HEK293 (cell line): ENCODE results near the gene ZER1.

Source experiments
- GLIS2 ChIP-seq: fragments of 450-650 bp; formaldehyde crosslinking; IDR thresholded peaks from 2 replicates; pipeline ENCODE4 v1.5.1; 2016; ENCODE audit warnings: missing biosample characterization, missing genetic modification characterization
- HIC1 ChIP-seq: fragments of 450-650 bp; formaldehyde crosslinking; IDR thresholded peaks from 2 replicates; pipeline ENCODE4 v1.5.1; 2016; ENCODE audit warnings: missing biosample characterization, missing genetic modification characterization
- KLF1 ChIP-seq: fragments of 450-650 bp; formaldehyde crosslinking; IDR thresholded peaks from 2 replicates; pipeline ENCODE4 v1.5.1; 2016; ENCODE audit warnings: missing biosample characterization, missing genetic modification characterization
- KLF7 ChIP-seq: fragments of 450-650 bp; formaldehyde crosslinking; IDR thresholded peaks from 2 replicates; pipeline ENCODE4 v1.5.1; 2016; ENCODE audit warnings: missing biosample characterization, missing genetic modification characterization, borderline replicate concordance
- KLF9 ChIP-seq: fragments of 450-650 bp; formaldehyde crosslinking; IDR thresholded peaks from 2 replicates; pipeline ENCODE4 v1.5.1; 2016; ENCODE audit warnings: missing biosample characterization, missing genetic modification characterization, low read depth
- PRDM10 ChIP-seq: fragments of 450-650 bp; formaldehyde crosslinking; IDR thresholded peaks from 2 replicates; pipeline ENCODE4 v1.5.1; 2016; ENCODE audit warnings: missing biosample characterization, missing genetic modification characterization
- SCRT2 ChIP-seq: fragments of 450-650 bp; formaldehyde crosslinking; IDR thresholded peaks from 2 replicates; pipeline ENCODE4 v1.5.1; 2016; ENCODE audit warnings: missing biosample characterization, missing genetic modification characterization
- SP2 ChIP-seq: fragments of 450-650 bp; formaldehyde crosslinking; IDR thresholded peaks from 2 replicates; pipeline ENCODE4 v1.5.1; 2016; ENCODE audit warnings: missing biosample characterization, missing genetic modification characterization
- SP3 ChIP-seq: fragments of 450-650 bp; formaldehyde crosslinking; IDR thresholded peaks from 2 replicates; pipeline ENCODE4 v1.5.1; 2016; ENCODE audit warnings: missing biosample characterization, missing genetic modification characterization
- ZEB2 ChIP-seq: fragments of 450-650 bp; formaldehyde crosslinking; IDR thresholded peaks from 2 replicates; pipeline ENCODE4 v1.5.1; 2016; ENCODE audit warnings: missing biosample characterization, missing genetic modification characterization
- ZFP37 ChIP-seq: fragments of 450-650 bp; formaldehyde crosslinking; IDR thresholded peaks from 2 replicates; pipeline ENCODE4 v1.5.1; 2016; ENCODE audit warnings: missing biosample characterization, missing genetic modification characterization
- ZIC2 ChIP-seq: fragments of 450-650 bp; formaldehyde crosslinking; IDR thresholded peaks from 2 replicates; pipeline ENCODE4 v1.5.1; 2016; ENCODE audit warnings: missing biosample characterization, missing genetic modification characterization
- ZNF112 ChIP-seq: fragments of 450-650 bp; formaldehyde crosslinking; IDR thresholded peaks from 2 replicates; pipeline ENCODE4 v1.5.0; 2017; ENCODE audit warnings: missing biosample characterization, missing genetic modification characterization
- ZNF140 ChIP-seq: fragments of 450-650 bp; formaldehyde crosslinking; IDR thresholded peaks from 2 replicates; pipeline ENCODE4 v1.5.1; 2016; ENCODE audit warnings: missing biosample characterization, missing genetic modification characterization
- ZNF146 ChIP-seq: fragments of 450-650 bp; formaldehyde crosslinking; IDR thresholded peaks from 2 replicates; pipeline ENCODE4 v1.5.1; 2016; ENCODE audit warnings: missing biosample characterization, missing genetic modification characterization
- ZNF341 ChIP-seq: fragments of 450-650 bp; formaldehyde crosslinking; IDR thresholded peaks from 2 replicates; pipeline ENCODE4; 2016; ENCODE audit warnings: low read depth, missing biosample characterization, missing genetic modification characterization
- ZNF366 ChIP-seq: fragments of 450-650 bp; formaldehyde crosslinking; conservative IDR thresholded peaks from 2 replicates; pipeline ENCODE4 v1.5.1; 2016; ENCODE audit warnings: missing biosample characterization, missing genetic modification characterization
- ZNF391 ChIP-seq: fragments of 450-650 bp; formaldehyde crosslinking; IDR thresholded peaks from 2 replicates; pipeline ENCODE4 v1.5.1; 2016; ENCODE audit warnings: low read depth, missing biosample characterization, missing genetic modification characterization, borderline replicate concordance
- ZNF513 ChIP-seq: fragments of 450-650 bp; IDR thresholded peaks from 2 replicates; pipeline ENCODE4 v1.5.1; 2018; ENCODE audit warnings: missing biosample characterization, missing genetic modification characterization
- ZNF639 ChIP-seq: fragments of 450-650 bp; formaldehyde crosslinking; IDR thresholded peaks from 2 replicates; pipeline ENCODE4 v1.5.1; 2016; ENCODE audit warnings: missing biosample characterization, missing genetic modification characterization
- ZSCAN4 ChIP-seq: fragments of 450-650 bp; formaldehyde crosslinking; IDR thresholded peaks from 2 replicates; pipeline ENCODE4 v1.5.1; 2017; ENCODE audit warnings: missing biosample characterization, missing genetic modification characterization
- TF ChIP-seq, protein P1 (sequence below): fragments of 450-650 bp; formaldehyde crosslinking; conservative IDR thresholded peaks from 2 replicates; pipeline ENCODE4 v1.5.1; 2016; ENCODE audit warnings: low read depth, missing biosample characterization, missing genetic modification characterization

Gene ZER1

DNA sequence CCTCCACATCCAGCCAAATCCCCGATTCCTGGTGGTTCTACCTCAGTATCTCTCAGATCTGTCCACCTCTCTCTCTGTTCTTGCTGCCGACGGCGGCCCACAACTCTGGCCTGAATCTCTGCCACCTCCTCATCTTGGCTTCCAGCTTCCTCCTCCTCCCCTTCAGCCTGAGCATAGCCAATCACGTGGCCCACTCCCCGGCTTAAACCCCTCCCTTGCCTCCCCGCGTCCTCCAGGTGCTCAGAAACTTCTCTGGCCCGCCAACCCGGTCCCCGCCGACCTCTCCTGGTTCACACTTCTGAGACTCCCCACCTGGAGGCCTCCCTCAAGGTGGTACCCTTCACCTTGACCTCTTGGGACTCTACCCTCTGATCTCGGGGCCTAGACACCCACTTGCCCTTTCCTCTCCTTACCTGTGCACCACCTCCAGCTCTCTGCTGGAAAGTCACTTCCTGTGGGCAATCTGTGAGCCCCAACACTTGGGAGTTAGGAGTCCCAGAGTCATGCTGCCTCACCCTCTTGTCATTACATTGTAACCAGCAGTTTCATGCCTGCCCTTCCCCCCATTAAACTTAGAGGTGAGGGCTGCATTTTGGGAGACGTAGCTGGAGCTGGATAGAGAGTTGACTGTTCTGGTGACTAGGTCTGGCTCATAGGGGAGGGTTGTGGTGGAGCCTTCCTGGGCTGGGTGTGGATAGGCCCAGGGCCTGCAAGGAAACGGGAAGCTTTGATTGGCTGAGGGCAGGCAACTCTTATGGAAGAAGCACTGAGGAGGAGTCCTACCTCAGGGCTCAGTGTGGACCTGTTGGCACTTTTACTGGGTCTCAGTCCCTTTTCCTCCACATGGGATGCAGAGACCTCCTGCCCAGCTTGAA, 87.2 kb downstream of the ZER1 start (continued):
- TF ChIP-seq ZSCAN4 (tag by site-specific recombination) (0 out of 2 replicates have a peak, but pooled peaks have one; percentile 7), ZNF366 (tag by site-specific recombination) (peak; percentile 54), KLF1 (tag by site-specific recombination) (peak; percentile 11; the same call in 1 of the 2 replicates), KLF7 (peak; percentile 15; the same call in 1 of the 2 replicates), ZNF513 (tag by site-specific recombination) (peak; percentile 64; the same call in 1 of the 2 replicates), SP3 (tag by site-specific recombination) (peak; percentile 61), ZNF341 (0 out of 2 replicates have a peak, but pooled peaks have one; percentile 24), SP2 (peak; percentile 80), ZNF146 (tag by site-specific recombination) (no peak), ZIC2 (tag by site-specific recombination) (peak; percentile 24; the same call in 1 of the 2 replicates), ZNF140 (tag by site-specific recombination) (no peak), HIC1 (tag by site-specific recombination) (peak; percentile 88), GLIS2 (peak; percentile 86), ZNF639 (tag by site-specific recombination) (0 out of 2 replicates have a peak, but pooled peaks have one; percentile 6), ZFP37 (tag by site-specific recombination) (0 out of 2 replicates have a peak, but pooled peaks have one; percentile 46), SCRT2 (peak; percentile 95), PRDM10 (tag by site-specific recombination) (peak; percentile 86), ZEB2 (tag by site-specific recombination) (peak; percentile 94), ZNF112 (tag by site-specific recombination) (no peak), ZNF391 (tag by site-specific recombination) (peak; percentile 46; the same call in 1 of the 2 replicates), KLF9 (0 out of 2 replicates have a peak, but pooled peaks have one; percentile 28)
- TF ChIP-seq, protein P1, sequence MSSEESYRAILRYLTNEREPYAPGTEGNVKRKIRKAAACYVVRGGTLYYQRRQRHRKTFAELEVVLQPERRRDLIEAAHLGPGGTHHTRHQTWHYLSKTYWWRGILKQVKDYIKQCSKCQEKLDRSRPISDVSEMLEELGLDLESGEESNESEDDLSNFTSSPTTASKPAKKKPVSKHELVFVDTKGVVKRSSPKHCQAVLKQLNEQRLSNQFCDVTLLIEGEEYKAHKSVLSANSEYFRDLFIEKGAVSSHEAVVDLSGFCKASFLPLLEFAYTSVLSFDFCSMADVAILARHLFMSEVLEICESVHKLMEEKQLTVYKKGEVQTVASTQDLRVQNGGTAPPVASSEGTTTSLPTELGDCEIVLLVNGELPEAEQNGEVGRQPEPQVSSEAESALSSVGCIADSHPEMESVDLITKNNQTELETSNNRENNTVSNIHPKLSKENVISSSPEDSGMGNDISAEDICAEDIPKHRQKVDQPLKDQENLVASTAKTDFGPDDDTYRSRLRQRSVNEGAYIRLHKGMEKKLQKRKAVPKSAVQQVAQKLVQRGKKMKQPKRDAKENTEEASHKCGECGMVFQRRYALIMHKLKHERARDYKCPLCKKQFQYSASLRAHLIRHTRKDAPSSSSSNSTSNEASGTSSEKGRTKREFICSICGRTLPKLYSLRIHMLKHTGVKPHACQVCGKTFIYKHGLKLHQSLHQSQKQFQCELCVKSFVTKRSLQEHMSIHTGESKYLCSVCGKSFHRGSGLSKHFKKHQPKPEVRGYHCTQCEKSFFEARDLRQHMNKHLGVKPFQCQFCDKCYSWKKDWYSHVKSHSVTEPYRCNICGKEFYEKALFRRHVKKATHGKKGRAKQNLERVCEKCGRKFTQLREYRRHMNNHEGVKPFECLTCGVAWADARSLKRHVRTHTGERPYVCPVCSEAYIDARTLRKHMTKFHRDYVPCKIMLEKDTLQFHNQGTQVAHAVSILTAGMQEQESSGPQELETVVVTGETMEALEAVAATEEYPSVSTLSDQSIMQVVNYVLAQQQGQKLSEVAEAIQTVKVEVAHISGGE = peak; percentile 27; the same call in 1 of the 2 replicates
